GM19452 (cell line): ENCODE data around the gene SLC15A5.

ENCODE experiments used
- ATAC-seq: cut with Tn5 transposase; IDR thresholded peaks from one replicate; pipeline ENCODE4 v1.9.1; 2021; ENCODE audit not compliant: unreplicated experiment

The SLC15A5 gene

GRCh38 chr12:16184681-16185080 is 92.8 kb downstream of the SLC15A5 start:
- ATAC-seq: no peak

DNA sequence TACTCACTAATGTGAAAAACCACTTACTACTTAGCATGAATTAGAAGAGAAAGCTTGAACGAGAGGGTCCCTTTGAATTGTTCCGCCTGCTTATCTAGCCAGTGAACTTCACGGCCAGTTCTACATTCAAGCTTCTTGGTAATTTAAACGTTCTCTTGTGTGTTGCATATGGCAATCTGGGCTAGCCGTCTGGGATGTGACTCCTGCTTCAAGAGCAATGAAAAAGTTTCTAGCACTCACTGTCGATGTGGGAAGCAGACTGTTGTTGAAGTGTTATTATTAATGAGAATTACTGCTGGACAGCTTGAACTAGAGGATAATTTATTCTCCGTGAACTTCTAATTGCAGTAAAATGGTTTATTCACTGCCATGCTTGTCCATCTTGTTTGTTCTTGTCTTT is 93.9 kb downstream of the SLC15A5 start:
- ATAC-seq: no peak

GRCh38 chr12:16175840-16176239 is 101.6 kb downstream of the SLC15A5 start:
- no peak for ATAC-seq

- ATAC-seq: no peak
Observed at GRCh38 chr12:16174282-16174681, 103.2 kb downstream of the SLC15A5 start.

DNA sequence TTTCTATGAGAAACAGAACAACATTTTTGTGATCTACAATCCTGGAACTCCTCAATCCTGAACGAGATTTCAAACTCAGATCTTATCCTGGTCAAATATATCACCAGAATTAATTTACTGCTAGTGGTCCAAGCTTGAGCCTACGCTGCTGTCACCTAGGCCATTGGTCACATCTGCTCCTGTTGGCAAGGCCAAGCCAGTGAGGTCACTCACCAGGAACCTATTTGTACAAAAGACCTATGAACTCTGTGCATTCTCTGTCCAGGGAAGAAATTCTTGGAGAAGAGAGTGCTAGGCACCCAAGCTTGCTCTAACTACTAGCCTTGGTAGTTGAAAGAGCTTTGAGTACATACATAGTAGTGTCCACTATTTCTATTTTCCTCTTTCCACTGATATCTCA is 106.1 kb downstream of the SLC15A5 start:
- ATAC-seq: no peak

GRCh38 chr12:16168078-16168477 is 109.4 kb downstream of the SLC15A5 start:
- no peak for ATAC-seq

- no peak for ATAC-seq
Observed at GRCh38 chr12:16166563-16167470, 110.7 kb downstream of the SLC15A5 start.

DNA sequence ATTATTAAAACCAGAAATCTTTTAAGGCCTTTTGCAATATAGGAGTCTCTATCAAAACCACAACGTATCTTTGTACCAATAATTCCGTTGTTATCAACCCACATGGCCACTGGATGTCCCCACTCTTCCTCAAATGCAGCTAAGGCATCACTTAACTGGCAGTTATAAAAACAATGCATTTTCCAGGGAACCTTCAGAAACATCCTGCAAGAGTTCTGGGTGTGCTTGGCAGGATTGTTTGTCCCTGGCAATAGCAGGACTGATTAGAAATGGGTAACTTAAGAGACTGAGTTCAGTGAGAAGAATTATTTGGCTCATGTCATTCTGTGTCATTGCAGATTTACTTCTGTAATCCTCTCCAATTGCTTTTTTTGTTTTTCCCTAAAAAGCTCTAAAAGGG is 112.0 kb downstream of the SLC15A5 start:
- no peak for ATAC-seq

DNA sequence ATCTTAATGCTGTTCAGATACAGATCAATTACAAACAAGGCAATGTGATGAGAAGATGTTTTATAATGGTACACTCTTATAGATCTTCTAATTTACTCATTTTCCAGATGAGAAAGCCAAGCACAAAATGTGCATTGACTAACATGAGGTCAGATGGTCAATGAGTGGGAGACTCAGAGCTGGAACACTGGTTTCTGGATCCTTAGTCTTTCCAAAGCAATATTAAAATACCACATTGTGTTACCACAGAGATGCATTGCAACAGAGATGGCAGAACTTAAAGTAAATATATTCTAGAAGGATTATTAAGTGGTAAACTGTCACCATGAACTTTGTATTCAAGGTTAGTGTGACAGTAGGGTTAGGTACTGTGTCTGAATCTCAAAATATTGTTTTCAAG is 113.6 kb downstream of the SLC15A5 start:
- ATAC-seq: no peak

GRCh38 chr12:16163146-16163545 is 114.3 kb downstream of the SLC15A5 start:
- no peak for ATAC-seq

- ATAC-seq: no peak
Observed at GRCh38 chr12:16159571-16159970, 117.9 kb downstream of the SLC15A5 start.

- ATAC-seq: no peak
Observed at GRCh38 chr12:16158050-16158449, 119.4 kb downstream of the SLC15A5 start.

DNA sequence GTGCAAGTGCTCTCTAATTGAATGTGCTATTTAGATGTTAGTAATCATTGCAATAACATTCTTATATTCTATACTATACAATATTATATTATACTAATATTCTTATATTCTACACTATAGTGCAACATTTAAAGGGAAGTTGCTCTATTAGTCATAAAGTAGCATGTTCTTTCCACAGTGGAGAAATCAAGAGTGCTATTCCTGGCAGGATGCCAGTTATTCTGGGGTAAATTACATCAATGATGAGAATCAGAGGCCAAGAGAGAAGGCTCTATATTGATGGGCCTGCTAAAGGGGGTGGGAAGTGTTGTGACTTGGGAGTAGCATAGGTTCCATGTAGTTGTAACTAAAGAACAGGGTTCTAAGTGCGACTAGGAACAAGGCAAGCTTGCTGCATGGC is 121.5 kb downstream of the SLC15A5 start:
- no peak for ATAC-seq

DNA sequence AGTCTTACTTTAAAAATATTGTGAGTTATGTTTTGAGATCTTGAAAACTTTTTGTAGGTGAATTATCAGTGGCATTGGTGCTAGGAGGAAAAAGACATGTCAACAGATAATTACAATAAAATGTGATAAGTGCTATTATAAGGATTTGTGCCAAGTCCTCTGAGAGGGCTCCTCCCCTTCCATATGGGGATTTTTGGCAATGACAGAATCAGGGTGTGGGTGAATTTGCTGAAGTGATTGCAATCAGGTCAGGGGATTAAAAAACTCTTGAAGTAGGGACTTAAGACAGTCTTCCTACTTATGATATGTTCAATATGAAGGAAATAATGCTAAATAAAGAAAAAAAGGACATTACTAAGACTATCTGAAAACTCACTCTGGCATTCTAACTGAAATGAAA is 122.5 kb downstream of the SLC15A5 start:
- no peak for ATAC-seq

- ATAC-seq: no peak
Observed at GRCh38 chr12:16152885-16153673, 124.4 kb downstream of the SLC15A5 start.

DNA sequence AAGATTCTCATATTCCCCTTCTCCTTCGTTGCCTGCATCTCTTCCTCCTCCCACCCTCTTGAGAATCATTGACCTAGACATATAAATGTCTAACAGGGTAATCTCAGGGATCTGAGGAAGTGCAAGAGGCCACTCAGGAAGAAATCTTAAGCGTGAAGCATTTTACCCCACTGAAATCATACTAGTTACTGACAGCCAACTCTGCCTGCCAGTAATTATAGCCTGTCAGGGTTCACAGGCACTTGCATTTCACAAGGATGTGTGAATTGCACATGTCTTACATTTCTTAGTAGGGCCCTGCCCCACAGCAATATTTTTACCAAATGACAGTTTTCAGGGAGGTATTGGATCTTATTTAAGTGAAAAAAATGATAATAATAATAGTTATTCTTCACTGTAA is 127.2 kb downstream of the SLC15A5 start:
- ATAC-seq: no peak

- no peak for ATAC-seq
Observed at GRCh38 chr12:16148938-16149337, 128.5 kb downstream of the SLC15A5 start.
